Heart right ventricle (tissue), 16 donors: ENCODE data around the gene STAG1. TPM values are rescaled to one million over a fixed set of nuclear protein-coding genes. Genes with fewer than 3 reads are reported as not detected.

Source experiments
- ATAC-seq, 8 donors: fragments of 200-7000 bp; cut with Tn5 transposase; one replicate each; pipeline ENCODE4 v1.9.1; 2020; ENCODE audit warnings: mild to moderate bottlenecking in 8 of 8, moderate library complexity in 8 of 8, moderate number of reproducible peaks in 1 of 8
- DNase-seq, 2 donors: peaks; one replicate each; pipeline ENCODE4 v3.0.0-alpha.2; 2020
- H3K27ac ChIP-seq, 10 donors: fragments of 200-600 bp; sonication (generic) in 2 of 10; one replicate each; pipeline versions ENCODE4 v1.5.0 to v1.8.0; 2020 to 2022; ENCODE audit warnings: mild to moderate bottlenecking in 3 of 10
- H3K27me3 ChIP-seq, 7 donors: fragments of 200-600 bp; one replicate each; pipeline ENCODE4 v1.8.0; 2021 to 2022; ENCODE audit warnings: mild to moderate bottlenecking in 2 of 7
- H3K36me3 ChIP-seq, 9 donors: fragments of 200-600 bp; sonication (generic) in 1 of 9; one replicate each; pipeline versions ENCODE4 v1.5.0 to v1.8.0; 2020 to 2022; ENCODE audit warnings: mild to moderate bottlenecking in 2 of 9
- H3K4me1 ChIP-seq, 9 donors: fragments of 200-600 bp; sonication (generic) in 1 of 9; one replicate each; pipeline versions ENCODE4 v1.5.0 to v1.8.0; 2020 to 2022; ENCODE audit warnings: mild to moderate bottlenecking in 4 of 9
- H3K4me3 ChIP-seq, 10 donors: fragments of 200-600 bp; sonication (generic) in 2 of 10; one replicate each; pipeline versions ENCODE4 v1.5.0 to v1.8.0; 2020 to 2022; ENCODE audit warnings: mild to moderate bottlenecking in 7 of 10, moderate library complexity in 2 of 10
- H3K9me3 ChIP-seq, 11 donors: fragments of 200-600 bp in 10 of 11; sonication (generic) in 2 of 11; one replicate each; pipeline versions ENCODE4 v1.5.0 to v1.8.0; 2013 to 2022; ENCODE audit warnings: mild to moderate bottlenecking in 2 of 11, control low read depth in 1 of 11, moderate library complexity in 1 of 11
- CTCF ChIP-seq, 9 donors: fragments of 200-600 bp; sonication (generic) in 2 of 9; IDR thresholded peaks; one replicate each; pipeline versions ENCODE4 v1.5.0 to v1.8.0; 2021 to 2022; ENCODE audit warnings: antibody characterized with exemption in 9 of 9, mild to moderate bottlenecking in 5 of 9, moderate library complexity in 1 of 9
- WGBS, 2 donors: extraction: QIAGEN DNeasy Blood & Tissue Kit; methylation state at CpG; one replicate each; pipeline ENCODE4 v1.1.7; 2013; ENCODE audit warnings: inconsistent platforms in 1 of 2; 5-methylcytosine and 5-hydroxymethylcytosine counted together
- intact Hi-C, 10 donors: fragments of 100-400 bp; cut with DNase I; formaldehyde crosslinking; loops; one replicate each; pipeline versions ENCODE4 v1.11.1 to v1.14.2; 2022
- polyA plus RNA-seq, 2 donors: library from polyadenylated mRNA; stranded (reverse); fragments of 200-250 nt; gene quantifications; one replicate each; pipeline ENCODE4 v1.2.3, GENCODE V29; 2013
- total RNA-seq, 10 donors: library from RNA; stranded (reverse); fragmentation: NEBNext Ultra II Directional in 3 of 10; extraction: Animal tissue kit (Norgen Biotek cat#: 25700) in 3 of 10; gene quantifications; one replicate each; pipeline versions ENCODE4 v1.2.1 to v1.2.4, GENCODE V29; 2021 to 2023
- donor health status: Arrhythmogenic right ventricular cardiomyopathy.
- donor health status: ischemic (EF 13 %, LVEDD 7.1; RV severe dilation, severe dysfunction).
- donor health status: healthy with polysubstance abuse.
- donor health status: DM: no; HTN: yes; CAD: no.
- donor health status: DM: no; HTN: no; CAD: no.
- donor health status: ischemic (EF 25% LVEDD 6.9; RV normal size, moderate dysfunction).
- donor health status: ischemic (EF 25% LVEDD 5.7; RV mildly dilated, moderate dysfunction).
- donor health status: healthy.
- donor health status: DM: yes; HTN: yes; CAD: no.
- donor health status: Ischemic cardiomyopathy.
- donor health status: ischemic (EF 35%, LVEDD 5.7; RV mildly dilated, moderate dysfunction).
- donor health status: nonischemic (EF 11% LVEDD 7.7; RV severe dilation, severe dysfunction).
- donor health status: DM: yes; HTN: yes; CAD: no.
- donor health status: PGD.
- donor health status: ischemic (EF 29% LVEDD 5.4; RV normal size, mild dysfunction).
- donor health status: nonischemic (EF 23%, LVEDD 6.1; RV moderate dilation, normal function).

Gene STAG1
- total and polyA plus RNA-seq, 12 donors: 8.0 to 27.6 (median 19.6) TPM

- no peaks in the 10 kb centered on the region for H3K9me3 ChIP-seq
- intact Hi-C loops: no loop called here
- H3K36me3 ChIP-seq: peaks cover 0 to 85% (median 31%) of the 10 kb centered on the region in 9 donors
- no peak overlapping the region for H3K4me3 ChIP-seq
- no peak overlapping the region for H3K27ac ChIP-seq
- peaks cover 0 to 4% (median 0%) of the 10 kb centered on the region in 9 donors for H3K4me1 ChIP-seq
- DNase-seq (no peak), ATAC-seq (peak in 1 of 8 donors; percentile 13)
- no peaks in the 10 kb centered on the region for H3K27me3 ChIP-seq
- TF ChIP-seq CTCF (IDR thresholded peaks at IDR 0.05): no peak
Observed at GRCh38 chr3:136334209-136334608, 418.0 kb downstream of the STAG1 start.

GRCh38 chr3:136332776-136333175 lies 419.4 kb downstream of the STAG1 start:
- H3K27ac ChIP-seq: no peak overlapping the region
- TF ChIP-seq CTCF (IDR thresholded peaks at IDR 0.05): no peak
- intact Hi-C loops: no loop called here
- peaks cover 0 to 85% (median 34%) of the 10 kb centered on the region in 9 donors for H3K36me3 ChIP-seq
- H3K4me1 ChIP-seq: peaks cover 0 to 4% (median 0%) of the 10 kb centered on the region in 9 donors
- DNase-seq (no peak), ATAC-seq (no peak)
- no peak overlapping the region for H3K4me3 ChIP-seq
- no peaks in the 10 kb centered on the region for H3K27me3 ChIP-seq
- H3K9me3 ChIP-seq: no peaks in the 10 kb centered on the region

GRCh38 chr3:136332302-136332701 lies 419.9 kb downstream of the STAG1 start:
- H3K4me1 ChIP-seq: peaks cover 0 to 4% (median 0%) of the 10 kb centered on the region in 9 donors
- TF ChIP-seq CTCF (IDR thresholded peaks at IDR 0.05): no peak
- no peak for ATAC-seq
- H3K36me3 ChIP-seq: peaks cover 0 to 85% (median 33%) of the 10 kb centered on the region in 9 donors
- DNase-seq: no peak
- no peaks in the 10 kb centered on the region for H3K9me3 ChIP-seq
- intact Hi-C loops: no loop called here
- H3K27me3 ChIP-seq: no peaks in the 10 kb centered on the region
- no peak overlapping the region for H3K27ac ChIP-seq
- 91 to 95% methylated on average over 1 of the region's 1 CpG for WGBS, 2 donors
- H3K4me3 ChIP-seq: no peak overlapping the region

GRCh38 chr3:136330900-136331299 lies 421.3 kb downstream of the STAG1 start:
- intact Hi-C loops: no loop called here
- 78 to 83% methylated on average over 5 of the region's 5 CpGs for WGBS, 2 donors
- Histone ChIP-seq H3K36me3 (peaks cover 0 to 86% (median 37%) of the 10 kb centered on the region in 9 donors), H3K9me3 (no peaks in the 10 kb centered on the region), H3K27ac (no peak overlapping the region), H3K4me1 (peaks cover 0 to 4% (median 0%) of the 10 kb centered on the region in 9 donors), H3K4me3 (no peak overlapping the region), H3K27me3 (no peaks in the 10 kb centered on the region)
- no peak for ATAC-seq
- no peak for TF ChIP-seq CTCF (IDR thresholded peaks at IDR 0.05)
- DNase-seq: no peak
